ENCODE results near the gene TP53. TPM values are rescaled to one million over a fixed set of nuclear protein-coding genes. Genes with fewer than 3 reads are reported as not detected.
A peak's percentile ranks its signal among the peaks of the same experiment; 100 is the strongest.

The TP53 gene
- total RNA-seq (10 to 100 TPM; 12.1 to 17.2 TPM), polyA plus RNA-seq (ENCODE audit: insufficient read length in 2 of 2) (10 to 100 TPM; 32.3 to 36.8 TPM)
- long read RNA-seq, donor 1, partial matches to known transcripts = 0 of 5 reads
- long read RNA-seq, donor 1, other reads (novel, unspliced or antisense) = 0 of 5 reads
- long read RNA-seq, donor 2, partial matches to known transcripts = 0 of 2 reads
- long read RNA-seq, donor 2, other reads (novel, unspliced or antisense) = 0 of 2 reads
- long read RNA-seq, donor 3, partial matches to known transcripts = 13 of 13 reads
- long read RNA-seq, donor 3, other reads (novel, unspliced or antisense) = 0 of 13 reads
- long read RNA-seq, donor 4, transcript TP53-227 (11 exons, 2,579 nt) = major isoform, 9 of 17 reads
- long read RNA-seq, donor 4, transcript TP53-215 (1 exons, 1,112 nt) = minor isoform, 7 of 17 reads
- long read RNA-seq, donor 4, partial matches to known transcripts = 0 of 17 reads
- long read RNA-seq, donor 4, other reads (novel, unspliced or antisense) = 0 of 17 reads

GRCh38 chr17:7687072-7687907, at the start of gene TP53:
Gene TP53 (minus strand): TSS chr17:7687490. CDS start chr17:7676594, 10,896 bp downstream.
- H3K4me1 ChIP-seq (ENCODE audit: control insufficient read depth, insufficient read depth, low read length) = peaks cover 25% of the 10 kb centered on the region
- H3K4me3 ChIP-seq (ENCODE audit: low read depth, low read length) = peak within 1 kb of the TSS; percentile 96
- peak within 1 kb of the TSS; percentile 99 for H3K27ac ChIP-seq (ENCODE audit: low read depth, low read length)
- DNase-seq (ENCODE audit: low read depth in 4 of 6, low spot score in 6 of 6) = peak; percentile 84 to 98 (median 90)
- H3K27me3 ChIP-seq (ENCODE audit: control insufficient read depth, insufficient read depth, low read length) = no peaks in the 10 kb centered on the region
- WGBS (ENCODE audit: insufficient coverage) = under 1% methylated on average over 24 of the region's 30 CpGs
- no peaks in the 10 kb centered on the region for H3K9me3 ChIP-seq (ENCODE audit: control insufficient read depth, insufficient read depth, low read length)
- peaks cover 17% of the 10 kb centered on the region for H3K36me3 ChIP-seq (ENCODE audit: control insufficient read depth, insufficient read depth, low read length)

DNA sequence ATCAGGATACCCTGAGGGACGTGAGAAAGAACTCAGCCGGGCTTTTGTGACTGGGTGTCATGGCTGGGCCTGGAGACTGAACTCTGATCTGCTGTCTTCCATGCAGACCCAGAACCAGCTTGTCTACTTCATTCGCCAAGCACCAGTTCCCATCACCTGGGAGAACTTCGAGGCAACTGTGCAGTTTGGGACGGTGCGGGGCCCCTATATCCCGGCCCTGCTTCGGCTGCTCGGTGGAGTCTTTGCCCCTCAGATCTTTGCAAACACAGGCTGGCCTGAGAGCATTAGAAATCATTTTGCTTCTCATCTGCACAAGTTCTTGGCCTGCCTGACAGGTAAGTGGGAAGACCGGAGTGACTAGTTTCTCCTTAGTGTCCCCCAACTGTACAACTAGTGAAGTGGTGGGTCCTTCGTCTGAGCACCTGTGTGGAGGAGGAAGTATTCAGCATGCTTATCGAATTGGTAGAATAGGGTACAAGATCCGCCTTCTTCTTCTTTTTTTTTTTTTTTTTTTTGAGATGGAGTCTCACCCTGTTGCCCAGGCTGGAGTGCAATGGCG, 45.8 kb upstream of the TP53 start:
- no peak for DNase-seq (ENCODE audit: low read depth in 4 of 6, low spot score in 6 of 6)
- peaks cover 3% of the 10 kb centered on the region for H3K27me3 ChIP-seq (ENCODE audit: control insufficient read depth, insufficient read depth, low read length)
- WGBS (ENCODE audit: insufficient coverage) = 96% methylated on average over 9 of the region's 14 CpGs
- H3K4me1 ChIP-seq (ENCODE audit: control insufficient read depth, insufficient read depth, low read length) = no peaks in the 10 kb centered on the region
- no peak overlapping the region for H3K27ac ChIP-seq (ENCODE audit: low read depth, low read length)
- no peaks in the 10 kb centered on the region for H3K36me3 ChIP-seq (ENCODE audit: control insufficient read depth, insufficient read depth, low read length)
- H3K4me3 ChIP-seq (ENCODE audit: low read depth, low read length) = no peak overlapping the region
- H3K9me3 ChIP-seq (ENCODE audit: control insufficient read depth, insufficient read depth, low read length) = no peaks in the 10 kb centered on the region

GRCh38 chr17:7729816-7730215, 42.5 kb upstream of the TP53 start:
- H3K27me3 ChIP-seq (ENCODE audit: control insufficient read depth, insufficient read depth, low read length) = no peaks in the 10 kb centered on the region
- no peaks in the 10 kb centered on the region for H3K36me3 ChIP-seq (ENCODE audit: control insufficient read depth, insufficient read depth, low read length)
- no peak for DNase-seq (ENCODE audit: low read depth in 4 of 6, low spot score in 6 of 6)
- H3K27ac ChIP-seq (ENCODE audit: low read depth, low read length) = no peak overlapping the region
- no peak overlapping the region for H3K4me3 ChIP-seq (ENCODE audit: low read depth, low read length)
- no peaks in the 10 kb centered on the region for H3K9me3 ChIP-seq (ENCODE audit: control insufficient read depth, insufficient read depth, low read length)
- WGBS (ENCODE audit: insufficient coverage) = 0% methylated on average over 1 of the region's 1 CpG
- no peaks in the 10 kb centered on the region for H3K4me1 ChIP-seq (ENCODE audit: control insufficient read depth, insufficient read depth, low read length)

DNA sequence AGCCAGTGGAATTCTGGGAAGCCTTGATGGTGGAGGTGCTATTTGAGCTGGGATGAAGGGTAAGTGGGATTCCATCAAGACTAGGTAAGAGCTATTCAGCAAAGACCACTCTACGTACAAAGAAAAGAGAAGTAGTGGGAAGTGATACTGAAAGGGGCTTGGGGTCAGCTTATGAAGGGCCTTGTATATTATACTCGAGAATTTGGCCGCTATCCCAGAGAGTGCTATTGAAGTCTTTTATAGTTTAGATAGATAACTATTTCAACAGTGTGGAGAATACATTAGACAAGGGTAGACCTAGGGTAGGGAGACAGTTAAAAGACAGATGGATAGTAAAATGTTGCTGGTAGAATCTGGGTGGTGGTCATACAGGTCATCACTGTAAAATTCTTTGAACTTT, 40.6 kb upstream of the TP53 start:
- H3K4me3 ChIP-seq (ENCODE audit: low read depth, low read length) = no peak overlapping the region
- H3K36me3 ChIP-seq (ENCODE audit: control insufficient read depth, insufficient read depth, low read length) = no peaks in the 10 kb centered on the region
- WGBS (ENCODE audit: insufficient coverage) = no CpG with 5 or more reads among the region's 3 CpGs
- H3K27me3 ChIP-seq (ENCODE audit: control insufficient read depth, insufficient read depth, low read length) = no peaks in the 10 kb centered on the region
- no peaks in the 10 kb centered on the region for H3K4me1 ChIP-seq (ENCODE audit: control insufficient read depth, insufficient read depth, low read length)
- H3K9me3 ChIP-seq (ENCODE audit: control insufficient read depth, insufficient read depth, low read length) = no peaks in the 10 kb centered on the region
- no peak overlapping the region for H3K27ac ChIP-seq (ENCODE audit: low read depth, low read length)
- DNase-seq (ENCODE audit: low read depth in 4 of 6, low spot score in 6 of 6) = no peak

DNA sequence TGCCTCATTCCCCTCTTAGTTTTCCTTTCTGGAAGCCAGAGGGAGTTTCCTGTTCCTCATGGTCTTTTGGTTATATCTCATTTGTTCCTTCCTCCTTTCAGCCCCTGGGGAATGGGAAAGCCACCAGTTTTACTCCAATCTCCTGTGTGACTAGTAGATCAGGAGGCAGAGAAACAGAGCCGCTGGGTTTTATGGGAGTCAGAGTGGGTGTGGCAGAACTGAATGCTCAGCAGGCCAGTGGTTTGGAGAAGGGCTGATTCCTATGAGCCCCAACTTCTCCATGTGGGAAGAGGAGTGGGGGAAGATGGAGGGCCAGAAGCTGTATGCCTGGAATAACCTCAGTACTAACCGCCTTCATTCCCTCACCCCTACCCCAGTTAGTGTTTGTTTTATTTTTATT, 34.3 kb upstream of the TP53 start:
- no peak for DNase-seq (ENCODE audit: low read depth in 4 of 6, low spot score in 6 of 6)
- Histone ChIP-seq H3K4me3 (ENCODE audit: low read depth, low read length) (no peak overlapping the region), H3K27ac (ENCODE audit: low read depth, low read length) (no peak overlapping the region), H3K36me3 (ENCODE audit: control insufficient read depth, insufficient read depth, low read length) (no peaks in the 10 kb centered on the region), H3K27me3 (ENCODE audit: control insufficient read depth, insufficient read depth, low read length) (no peaks in the 10 kb centered on the region), H3K9me3 (ENCODE audit: control insufficient read depth, insufficient read depth, low read length) (no peaks in the 10 kb centered on the region), H3K4me1 (ENCODE audit: control insufficient read depth, insufficient read depth, low read length) (peaks cover 28% of the 10 kb centered on the region)
- no CpG with 5 or more reads among the region's 2 CpGs for WGBS (ENCODE audit: insufficient coverage)

DNA sequence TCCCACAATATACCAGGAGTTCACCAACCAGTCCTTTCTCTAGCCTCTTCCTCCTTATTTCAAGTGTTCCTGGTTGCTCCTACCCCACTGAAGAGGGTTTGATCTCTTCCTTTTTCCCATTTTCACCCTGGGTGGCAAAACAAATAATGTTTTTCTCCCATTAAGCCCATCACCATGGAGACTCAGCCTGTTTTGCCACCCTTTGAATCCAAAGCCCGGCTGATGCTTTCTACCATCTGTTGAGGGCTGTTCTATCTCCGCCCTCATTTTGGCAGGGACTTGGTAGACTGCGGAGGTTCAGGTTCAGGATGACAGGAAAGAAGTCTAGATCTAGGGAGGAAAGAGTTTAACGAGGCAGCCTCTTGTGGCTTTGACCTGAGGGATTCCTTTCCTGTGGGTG, 32.8 kb upstream of the TP53 start:
- peak in 2 of 6 donors; percentile 39 to 75 for DNase-seq (ENCODE audit: low read depth in 4 of 6, low spot score in 6 of 6)
- H3K4me1 ChIP-seq (ENCODE audit: control insufficient read depth, insufficient read depth, low read length) = peaks cover 42% of the 10 kb centered on the region
- H3K4me3 ChIP-seq (ENCODE audit: low read depth, low read length) = no peak overlapping the region
- no peaks in the 10 kb centered on the region for H3K27me3 ChIP-seq (ENCODE audit: control insufficient read depth, insufficient read depth, low read length)
- H3K36me3 ChIP-seq (ENCODE audit: control insufficient read depth, insufficient read depth, low read length) = no peaks in the 10 kb centered on the region
- H3K27ac ChIP-seq (ENCODE audit: low read depth, low read length) = no peak overlapping the region
- H3K9me3 ChIP-seq (ENCODE audit: control insufficient read depth, insufficient read depth, low read length) = no peaks in the 10 kb centered on the region
- WGBS (ENCODE audit: insufficient coverage) = 27% methylated on average over 4 of the region's 4 CpGs

DNA sequence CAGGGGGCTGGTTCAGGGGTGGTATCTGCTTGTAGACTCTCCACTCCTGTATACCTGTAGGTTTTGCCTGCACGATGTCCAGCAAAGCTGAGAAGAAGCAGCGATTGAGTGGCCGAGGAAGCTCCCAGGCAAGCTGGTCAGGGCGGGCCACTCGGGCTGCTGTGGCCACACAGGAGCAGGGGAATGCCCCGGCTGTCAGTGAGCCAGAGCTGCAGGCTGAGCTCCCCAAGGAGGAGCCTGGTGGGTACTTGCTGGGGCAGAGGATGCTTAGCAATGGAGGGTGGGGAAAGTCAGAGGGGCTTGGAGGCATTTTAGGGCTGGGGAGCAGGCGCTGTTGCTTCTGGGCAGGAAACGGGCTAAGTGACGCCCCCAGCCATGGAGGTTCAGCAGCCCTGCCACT, 32.4 kb upstream of the TP53 start:
- H3K9me3 ChIP-seq (ENCODE audit: control insufficient read depth, insufficient read depth, low read length) = no peaks in the 10 kb centered on the region
- 62% methylated on average over 9 of the region's 9 CpGs for WGBS (ENCODE audit: insufficient coverage)
- no peak overlapping the region for H3K27ac ChIP-seq (ENCODE audit: low read depth, low read length)
- H3K4me1 ChIP-seq (ENCODE audit: control insufficient read depth, insufficient read depth, low read length) = peaks cover 47% of the 10 kb centered on the region
- no peak overlapping the region for H3K4me3 ChIP-seq (ENCODE audit: low read depth, low read length)
- DNase-seq (ENCODE audit: low read depth in 4 of 6, low spot score in 6 of 6) = no peak
- no peaks in the 10 kb centered on the region for H3K36me3 ChIP-seq (ENCODE audit: control insufficient read depth, insufficient read depth, low read length)
- H3K27me3 ChIP-seq (ENCODE audit: control insufficient read depth, insufficient read depth, low read length) = no peaks in the 10 kb centered on the region

DNA sequence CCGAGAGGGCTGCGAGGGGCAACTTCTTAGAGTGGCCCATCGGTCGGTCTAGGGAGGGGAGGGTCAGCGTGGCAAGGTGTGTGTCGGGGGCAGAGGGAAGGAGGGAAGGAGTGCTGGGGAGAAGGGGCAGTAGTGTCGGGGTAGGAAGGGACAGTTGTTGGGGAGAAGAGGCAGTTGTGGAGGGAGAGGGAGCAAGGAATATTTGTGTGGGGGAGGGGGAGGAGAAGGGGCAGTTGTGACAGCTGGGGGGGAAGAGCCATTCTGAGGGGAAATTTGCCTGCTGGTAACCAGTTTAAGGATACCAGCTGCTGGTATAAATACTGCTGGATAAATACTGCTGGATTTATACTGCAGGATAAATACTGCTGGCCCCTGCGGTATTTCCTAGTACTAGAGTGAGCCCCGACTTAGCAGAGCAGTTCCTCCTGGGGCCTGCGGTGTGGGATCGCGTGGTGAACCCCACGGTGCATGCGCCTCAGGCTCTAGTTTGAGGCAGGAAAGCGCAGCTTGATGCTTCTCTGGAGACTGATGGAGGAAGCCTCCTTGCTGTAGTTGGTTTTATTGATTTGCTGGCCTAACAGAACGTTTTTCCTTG, 30.6 kb upstream of the TP53 start:
- WGBS (ENCODE audit: insufficient coverage) = 12% methylated on average over 16 of the region's 16 CpGs
- Histone ChIP-seq H3K27me3 (ENCODE audit: control insufficient read depth, insufficient read depth, low read length) (no peaks in the 10 kb centered on the region), H3K4me3 (ENCODE audit: low read depth, low read length) (peak overlapping the region; percentile 76), H3K4me1 (ENCODE audit: control insufficient read depth, insufficient read depth, low read length) (peaks cover 64% of the 10 kb centered on the region), H3K9me3 (ENCODE audit: control insufficient read depth, insufficient read depth, low read length) (no peaks in the 10 kb centered on the region), H3K27ac (ENCODE audit: low read depth, low read length) (peak overlapping the region; percentile 25), H3K36me3 (ENCODE audit: control insufficient read depth, insufficient read depth, low read length) (no peaks in the 10 kb centered on the region)
- DNase-seq (ENCODE audit: low read depth in 4 of 6, low spot score in 6 of 6) = peak in 2 of 6 donors; percentile 53 to 82

Data from spinal cord (tissue), 10 donors.